GM18870 (cell line): ENCODE measurements around the gene PDLIM7.

Experiments used
- ATAC-seq: cut with Tn5 transposase; IDR thresholded peaks from one replicate; pipeline ENCODE4 v1.9.1; 2021; ENCODE audit warnings: moderate library complexity; ENCODE audit not compliant: unreplicated experiment

Gene PDLIM7

DNA sequence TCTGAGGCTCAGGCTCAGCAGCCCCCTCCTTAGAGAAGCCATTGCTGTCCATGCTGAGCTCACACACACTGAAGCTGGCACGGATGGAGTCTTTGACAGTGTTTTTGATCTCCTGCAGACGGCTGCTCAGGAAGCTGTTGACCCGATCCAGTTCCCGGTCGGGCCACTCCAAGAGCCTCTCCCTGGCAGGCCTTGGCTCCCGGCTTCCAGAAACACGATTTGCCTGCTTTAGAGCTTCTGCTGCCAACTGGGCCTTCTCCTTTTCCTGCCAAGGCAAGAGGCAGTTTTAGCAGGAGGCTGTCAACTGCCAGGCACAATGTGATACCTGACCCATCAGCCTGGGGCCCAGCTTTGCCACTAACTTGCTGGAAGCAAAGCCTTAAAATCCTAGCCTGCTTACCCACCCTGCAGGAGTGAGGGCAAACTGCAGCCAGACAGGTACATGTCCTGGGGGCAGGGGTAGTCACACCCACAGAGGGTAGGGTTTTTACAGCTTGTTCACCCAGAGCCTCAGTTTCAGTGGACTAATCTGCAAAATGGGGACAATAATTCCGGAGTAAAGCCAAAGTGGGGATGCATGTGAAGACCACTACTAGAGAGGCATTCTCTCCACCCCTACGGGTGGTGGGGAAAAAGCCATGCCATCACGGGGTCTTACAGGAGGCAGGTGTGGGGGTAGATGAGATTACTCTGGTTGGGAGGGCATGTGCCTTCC is 27.7 kb upstream of the PDLIM7 start:
- no peak for ATAC-seq

DNA sequence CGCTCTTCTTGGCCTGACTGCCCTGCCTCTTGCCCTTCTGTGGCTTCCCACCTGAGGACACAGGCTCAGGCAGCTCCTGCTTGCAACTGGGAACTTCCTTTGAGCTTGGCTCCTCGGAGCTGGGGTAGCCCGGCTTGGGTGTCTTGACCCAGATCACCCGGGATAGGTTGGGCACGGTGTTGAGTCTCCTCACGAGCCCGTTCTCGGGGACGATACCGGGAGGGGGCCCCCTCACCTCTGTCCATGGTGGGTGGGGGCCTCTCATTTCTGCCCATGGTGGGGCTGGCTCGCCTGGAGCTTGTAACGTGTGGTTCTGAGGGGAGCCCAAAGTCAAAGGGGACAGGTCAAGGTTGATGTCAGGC is 27.1 kb upstream of the PDLIM7 start:
- ATAC-seq, result no peak

GRCh38 chr5:177523711-177524538 is 26.5 kb upstream of the PDLIM7 start:
- ATAC-seq, result no peak

- ATAC-seq, result no peak
Observed at GRCh38 chr5:177520916-177521513, 23.6 kb upstream of the PDLIM7 start.

- no peak for ATAC-seq
Observed at GRCh38 chr5:177520271-177520670, 22.9 kb upstream of the PDLIM7 start.

GRCh38 chr5:177519463-177520235 is 22.2 kb upstream of the PDLIM7 start:
- no peak for ATAC-seq

- peak; percentile 81 for ATAC-seq
Observed at GRCh38 chr5:177516601-177517568, 19.5 kb upstream of the PDLIM7 start, which contains the start of gene DDX41. DDX41 (minus strand) TSS chr5:177516961; CDS start chr5:177516945, 16 bp downstream.

DNA sequence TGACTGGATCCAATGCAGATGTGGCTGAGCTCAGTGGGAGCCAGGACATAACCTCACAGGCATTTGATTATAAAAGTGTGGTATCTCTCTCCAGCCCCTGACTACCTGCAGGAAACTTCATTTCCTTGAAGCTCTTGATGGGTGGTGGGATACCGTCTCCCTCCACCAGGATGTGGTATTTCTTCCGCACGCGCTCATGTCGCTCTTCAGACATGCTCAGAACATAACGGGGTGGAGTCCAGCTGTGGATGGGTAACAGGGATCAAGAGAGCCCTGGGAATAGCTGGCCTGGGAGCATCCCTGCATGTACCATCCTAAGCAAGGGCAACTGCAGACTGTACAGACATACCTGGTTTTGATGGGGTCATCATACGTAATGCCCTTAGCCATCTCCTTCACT is 18.2 kb upstream of the PDLIM7 start:
- ATAC-seq, result no peak

DNA sequence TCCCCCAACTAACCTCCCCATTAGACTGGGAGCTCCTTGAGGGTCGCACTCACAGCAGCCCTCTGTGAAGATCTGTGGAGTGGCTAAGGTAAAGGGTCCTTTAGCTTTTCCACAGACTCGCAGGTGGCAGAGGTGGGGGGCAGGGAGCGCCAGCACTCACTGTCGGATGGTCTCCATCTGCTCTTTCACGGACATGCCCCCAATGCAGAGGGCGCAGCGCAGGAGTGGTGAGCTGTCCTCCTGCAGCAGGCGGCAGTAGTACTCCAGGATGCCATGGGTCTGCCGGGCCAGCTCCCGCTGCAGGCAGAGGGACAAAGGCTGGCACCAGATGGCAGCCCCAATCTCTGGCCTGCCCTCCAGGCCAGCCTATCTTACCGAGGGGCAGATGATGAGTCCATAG is 17.1 kb upstream of the PDLIM7 start:
- ATAC-seq, result no peak

DNA sequence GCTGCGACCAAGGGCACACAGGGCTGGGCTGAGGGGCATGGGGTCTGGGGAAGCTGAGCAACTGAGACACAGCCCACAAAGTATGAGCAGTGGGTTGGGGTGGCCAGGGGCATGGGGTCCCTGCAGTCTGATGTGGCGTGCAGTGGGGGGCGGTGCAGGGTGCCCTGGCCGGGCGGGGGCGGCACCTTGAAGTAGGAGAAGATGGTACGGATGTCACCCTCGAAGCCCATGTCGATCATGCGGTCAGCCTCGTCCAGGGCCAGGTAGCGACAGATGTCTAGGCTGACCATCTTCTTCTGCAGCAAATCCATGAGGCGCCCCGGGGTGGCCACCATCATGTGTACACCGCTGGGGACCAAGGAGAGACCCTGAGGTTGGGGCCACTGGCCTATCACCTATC is 16.1 kb upstream of the PDLIM7 start:
- no peak for ATAC-seq

- no peak for ATAC-seq
Observed at GRCh38 chr5:177512736-177513380, 15.5 kb upstream of the PDLIM7 start.

- no peak for ATAC-seq
Observed at GRCh38 chr5:177511796-177512675, 14.6 kb upstream of the PDLIM7 start.

GRCh38 chr5:177511181-177511580 is 13.8 kb upstream of the PDLIM7 start:
- no peak for ATAC-seq

- no peak for ATAC-seq
Observed at GRCh38 chr5:177510567-177511053, 13.2 kb upstream of the PDLIM7 start.

GRCh38 chr5:177509991-177510566 is 12.7 kb upstream of the PDLIM7 start:
- ATAC-seq, result no peak

DNA sequence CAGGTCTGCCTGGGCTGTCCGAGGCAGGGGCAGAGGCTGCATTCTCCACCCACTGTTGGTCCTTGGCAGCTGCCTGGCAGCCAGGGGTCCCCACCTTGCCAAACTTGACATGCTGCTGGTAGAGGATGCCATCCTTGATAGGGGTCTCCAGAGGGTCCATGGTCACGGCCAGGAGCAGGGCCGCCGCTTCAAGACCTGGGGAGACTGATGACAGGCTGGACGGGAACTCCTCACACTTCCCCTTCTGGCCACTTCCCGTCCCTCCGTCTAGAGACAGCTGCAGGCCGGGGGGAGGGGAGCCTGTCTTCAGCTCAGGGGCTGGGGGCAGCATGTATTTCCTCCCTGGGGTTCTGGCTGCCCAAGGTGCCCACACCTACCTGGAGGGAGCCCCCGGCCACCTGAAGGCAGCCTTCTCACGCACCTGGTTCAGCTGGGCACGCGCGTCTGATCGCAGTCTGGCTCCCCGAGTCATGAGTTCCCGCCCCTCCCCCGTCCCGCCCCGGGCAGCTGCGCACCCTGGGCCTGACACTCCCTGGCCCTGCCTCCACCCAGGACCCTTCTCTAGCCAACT is 12.1 kb upstream of the PDLIM7 start, which contains the start of gene DOK3:
Gene DOK3 (minus strand): TSS at position 446 of the 571 bp plus-strand sequence. CDS start 286 bp downstream, at position 160.
- ATAC-seq, result peak; percentile 3

DNA sequence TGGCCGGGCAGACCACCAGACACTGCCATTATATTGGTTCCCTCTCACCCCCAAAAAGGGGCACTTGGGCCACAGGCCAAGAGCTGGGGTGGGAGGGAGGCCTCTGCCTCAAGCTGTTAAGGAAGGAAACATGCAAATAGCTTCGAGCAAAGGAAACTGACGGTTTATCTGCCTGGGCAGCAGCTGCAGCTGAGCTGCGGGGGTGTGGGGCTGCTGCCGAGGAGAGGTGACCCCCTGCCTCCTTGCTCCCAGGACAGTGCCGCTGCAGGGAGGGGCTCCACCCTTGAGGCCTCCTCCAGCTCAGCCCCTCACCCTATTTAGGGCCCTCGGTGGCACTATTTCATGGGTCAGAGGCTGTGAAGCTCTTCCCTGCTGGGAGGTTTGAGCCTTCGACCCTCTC is 11.4 kb upstream of the PDLIM7 start:
- ATAC-seq, result peak; percentile 31
